HG03460 (cell line): ENCODE results near the gene CLIP3.
"Not testable (repeated sequence)": the region's sequence is repeated elsewhere in the genome, so short reads cannot be mapped to it uniquely, and the experiment has no call there.

ENCODE experiments used
- ATAC-seq: cut with Tn5 transposase; IDR thresholded peaks from one replicate; pipeline ENCODE4 v1.9.1; 2021; ENCODE audit not compliant: unreplicated experiment

CLIP3 gene, protein sequence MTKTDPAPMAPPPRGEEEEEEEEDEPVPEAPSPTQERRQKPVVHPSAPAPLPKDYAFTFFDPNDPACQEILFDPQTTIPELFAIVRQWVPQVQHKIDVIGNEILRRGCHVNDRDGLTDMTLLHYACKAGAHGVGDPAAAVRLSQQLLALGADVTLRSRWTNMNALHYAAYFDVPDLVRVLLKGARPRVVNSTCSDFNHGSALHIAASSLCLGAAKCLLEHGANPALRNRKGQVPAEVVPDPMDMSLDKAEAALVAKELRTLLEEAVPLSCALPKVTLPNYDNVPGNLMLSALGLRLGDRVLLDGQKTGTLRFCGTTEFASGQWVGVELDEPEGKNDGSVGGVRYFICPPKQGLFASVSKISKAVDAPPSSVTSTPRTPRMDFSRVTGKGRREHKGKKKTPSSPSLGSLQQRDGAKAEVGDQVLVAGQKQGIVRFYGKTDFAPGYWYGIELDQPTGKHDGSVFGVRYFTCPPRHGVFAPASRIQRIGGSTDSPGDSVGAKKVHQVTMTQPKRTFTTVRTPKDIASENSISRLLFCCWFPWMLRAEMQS

DNA sequence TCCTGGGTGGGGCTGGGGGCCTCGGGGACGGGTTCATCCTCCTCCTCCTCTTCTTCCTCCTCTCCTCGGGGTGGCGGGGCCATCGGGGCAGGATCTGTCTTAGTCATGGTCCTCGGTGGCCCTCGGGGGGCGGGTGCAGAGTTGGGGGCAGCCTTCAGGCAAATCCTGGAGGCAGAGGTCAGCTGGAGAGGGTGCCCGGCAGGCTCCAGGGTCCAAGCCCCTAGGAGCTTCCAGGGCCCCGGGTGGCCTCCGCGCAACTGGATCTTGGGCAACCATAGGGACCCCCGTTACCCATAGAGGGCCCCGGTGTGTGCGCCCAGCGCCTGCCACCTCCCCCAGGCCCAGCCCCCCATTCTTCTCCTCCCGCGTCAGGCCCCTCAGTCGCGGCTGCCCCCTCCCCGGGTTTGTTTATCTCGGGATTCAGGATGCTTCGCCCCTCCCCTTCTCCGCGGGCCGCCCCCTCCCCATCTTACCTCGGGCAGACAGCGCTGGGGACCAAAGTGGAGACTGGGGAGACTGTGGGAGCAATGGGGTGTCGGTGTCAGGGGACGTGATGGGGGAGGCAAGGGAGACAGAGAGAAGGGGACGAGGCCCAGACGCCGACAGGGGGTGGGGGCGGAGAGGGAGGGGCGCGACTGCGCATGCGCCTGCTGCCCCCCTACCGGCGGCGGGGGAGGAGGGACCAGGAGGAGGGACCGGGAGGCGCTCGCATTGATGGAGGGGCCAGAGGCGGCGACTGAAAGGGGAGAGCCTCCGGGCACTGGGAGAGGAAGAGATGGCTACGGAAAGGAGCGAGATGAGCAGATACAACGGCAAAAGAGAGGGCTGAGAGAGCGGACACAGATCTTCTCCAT, at the start of gene CLIP3:
Gene CLIP3 (minus strand): TSS at position 623 of the 854 bp plus-strand sequence. CDS start 516 bp downstream, at position 107.
- ATAC-seq = no peak

DNA sequence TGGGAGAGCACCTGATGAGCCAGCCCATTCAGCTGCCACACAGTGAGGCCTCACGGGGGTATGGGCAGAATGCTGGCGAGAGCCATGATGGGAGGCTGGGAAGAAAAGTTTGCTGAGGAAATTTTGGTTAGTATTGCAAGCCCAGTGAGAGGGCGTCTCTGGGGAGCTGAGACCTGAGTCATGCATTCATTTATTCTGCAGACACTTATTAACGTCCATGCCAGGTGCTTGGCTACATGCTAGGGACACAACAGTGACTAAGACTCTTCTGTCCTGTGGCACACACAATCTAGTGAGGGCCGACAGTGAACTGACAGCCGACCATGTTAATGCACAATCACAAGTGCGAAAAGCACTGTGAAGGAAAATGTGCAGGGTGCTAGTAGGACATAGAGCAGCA, 49.2 kb upstream of the CLIP3 start:
- no peak for ATAC-seq

DNA sequence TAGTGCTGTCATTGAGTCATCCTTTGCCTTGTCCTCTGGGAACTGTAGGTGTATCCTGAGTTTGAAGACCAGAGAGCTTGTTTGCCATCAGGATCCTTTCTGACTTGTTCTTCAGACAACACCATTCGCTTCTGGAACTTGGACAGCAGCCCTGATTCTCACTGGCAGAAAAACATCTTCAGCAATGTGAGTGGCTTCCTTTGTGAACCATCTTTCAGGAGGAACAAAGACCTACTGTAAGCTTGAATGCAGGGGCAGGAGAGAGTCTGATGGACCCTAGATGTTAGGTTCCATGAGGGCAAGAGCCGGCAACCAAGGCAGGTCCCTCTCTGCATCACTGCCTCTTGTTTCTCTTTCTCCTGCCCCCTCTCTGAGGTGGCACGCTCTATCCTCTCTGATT, 48.7 kb upstream of the CLIP3 start:
- no peak for ATAC-seq

DNA sequence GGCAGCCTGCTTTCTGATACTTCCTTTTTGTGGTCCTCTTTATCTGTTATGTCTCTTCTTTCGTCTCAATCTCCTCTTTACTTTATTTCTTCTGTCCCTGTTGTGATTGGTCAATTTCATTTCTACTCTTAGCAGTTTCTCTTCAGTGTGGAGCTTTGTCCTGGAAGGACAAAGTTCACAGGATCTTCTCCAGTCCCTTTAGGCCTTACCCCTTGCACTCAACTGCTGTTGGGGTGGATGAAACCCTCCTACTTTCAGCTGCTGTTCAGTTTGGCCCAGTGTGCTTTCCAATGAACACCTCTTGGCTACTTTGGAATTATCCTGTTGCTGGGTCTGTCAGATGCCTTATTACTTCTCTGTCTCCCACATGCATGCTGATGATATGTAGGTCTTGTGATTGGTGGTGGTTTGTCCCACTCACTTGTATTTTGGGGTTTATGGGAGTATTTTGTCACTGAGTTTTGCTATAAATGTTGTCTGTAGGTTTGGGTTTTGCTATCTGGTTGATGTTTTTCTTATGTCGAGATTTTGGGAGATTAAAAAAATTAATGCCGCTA, 46.8 kb upstream of the CLIP3 start:
- no peak for ATAC-seq

DNA sequence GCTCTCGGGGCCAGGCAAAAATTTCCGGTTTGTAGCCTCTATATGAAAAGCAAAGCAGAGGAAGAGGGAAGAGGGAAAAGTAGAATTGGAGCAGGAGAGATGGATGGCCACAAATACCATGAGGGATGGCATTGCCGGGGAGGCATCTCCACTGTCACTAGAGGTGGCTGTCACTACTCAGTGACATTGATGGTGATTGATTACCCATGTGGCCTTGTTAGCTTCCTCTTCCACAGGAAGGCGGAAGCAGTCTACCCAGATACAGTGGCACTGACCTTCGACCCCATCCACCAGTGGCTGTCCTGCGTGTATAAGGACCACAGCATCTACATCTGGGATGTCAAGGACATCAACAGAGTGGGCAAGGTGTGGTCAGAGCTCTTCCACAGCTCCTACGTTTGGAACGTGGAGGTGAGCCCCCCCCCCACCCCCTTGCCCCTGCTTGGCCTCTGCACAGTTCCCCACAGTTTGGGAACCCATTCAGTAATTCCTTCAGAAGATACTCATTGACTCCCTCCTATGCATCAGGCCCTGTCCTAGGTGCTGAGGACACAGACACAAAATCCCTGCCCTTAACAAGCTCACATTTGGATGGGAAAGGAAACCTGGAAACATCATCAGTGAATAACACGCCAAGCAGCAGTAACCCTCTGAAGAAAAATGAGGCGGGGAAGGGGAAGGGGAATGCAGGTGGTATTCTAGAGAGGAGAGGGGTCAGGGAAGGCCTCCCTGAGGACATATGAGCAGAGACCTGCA, 40.6 kb upstream of the CLIP3 start:
- no peak for ATAC-seq

DNA sequence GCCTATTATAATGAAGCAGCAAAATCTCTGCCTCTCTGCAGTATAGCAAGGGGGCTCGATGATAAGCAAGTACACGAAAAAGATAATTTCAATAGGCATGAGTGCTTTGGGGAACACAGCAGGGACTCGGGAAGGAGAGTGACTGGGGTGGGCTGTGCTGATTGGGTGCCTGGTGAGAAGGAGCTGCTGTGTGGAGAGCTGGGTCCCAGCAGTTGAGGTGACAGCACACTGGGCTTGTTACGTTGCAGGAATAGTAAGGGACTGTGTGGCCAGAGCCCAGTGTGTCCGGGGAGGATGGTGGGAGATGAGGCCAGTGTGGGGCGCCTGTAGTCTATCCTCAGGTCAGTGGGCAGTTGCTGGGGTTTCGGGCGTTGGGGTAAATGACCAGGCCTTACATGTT, 39.4 kb upstream of the CLIP3 start:
- ATAC-seq = no peak

DNA sequence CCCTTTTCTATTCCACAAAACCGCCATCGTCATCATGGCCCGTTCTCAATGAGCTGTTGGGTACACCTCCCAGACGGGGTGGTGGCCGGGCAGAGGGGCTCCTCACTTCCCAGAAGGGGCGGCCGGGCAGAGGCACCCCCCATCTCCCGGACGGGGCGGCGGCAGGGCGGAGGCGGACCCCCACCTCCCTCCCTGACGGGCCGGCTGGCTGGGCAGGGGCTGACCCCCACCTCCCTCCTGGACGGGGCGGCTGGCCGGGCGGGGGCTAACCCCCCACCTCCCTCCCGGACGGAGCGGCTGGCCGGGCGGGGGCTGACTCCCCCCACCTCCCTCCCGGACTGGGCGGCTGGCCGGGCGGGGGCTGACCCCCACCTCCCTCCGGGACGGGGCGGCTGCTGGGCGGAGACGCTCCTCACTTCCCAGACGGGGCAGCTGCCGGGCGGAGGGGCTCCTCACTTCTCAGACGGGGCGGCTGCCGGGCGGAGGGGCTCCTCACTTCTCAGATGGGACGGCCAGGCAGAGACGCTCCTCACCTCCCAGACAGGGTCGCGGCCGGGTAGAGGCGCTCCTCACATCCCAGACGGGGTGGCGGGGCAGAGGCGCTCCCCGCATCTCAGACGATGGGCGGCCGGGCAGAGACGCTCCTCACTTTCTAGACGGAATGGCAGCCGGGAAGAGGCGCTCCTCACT, 36.3 kb upstream of the CLIP3 start:
- ATAC-seq = not testable (repeated sequence)

DNA sequence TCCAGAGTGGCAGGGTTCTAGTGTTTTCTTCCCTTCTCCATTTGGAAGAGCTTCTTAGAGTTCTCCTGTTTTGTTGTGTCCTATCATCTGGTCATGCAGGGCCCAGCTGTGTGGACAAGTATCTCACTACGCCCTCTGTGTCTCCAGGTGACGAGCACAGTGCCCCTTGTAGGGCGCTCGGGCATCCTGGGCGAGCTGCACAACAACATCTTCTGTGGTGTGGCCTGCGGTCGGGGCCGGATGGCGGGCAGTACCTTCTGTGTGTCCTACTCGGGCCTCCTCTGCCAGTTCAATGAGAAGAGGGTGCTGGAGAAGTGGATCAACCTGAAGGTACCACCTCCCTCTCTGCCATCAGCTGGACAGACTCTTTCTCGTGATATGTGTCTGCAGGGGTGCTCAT, 35.0 kb upstream of the CLIP3 start:
- ATAC-seq = no peak

DNA sequence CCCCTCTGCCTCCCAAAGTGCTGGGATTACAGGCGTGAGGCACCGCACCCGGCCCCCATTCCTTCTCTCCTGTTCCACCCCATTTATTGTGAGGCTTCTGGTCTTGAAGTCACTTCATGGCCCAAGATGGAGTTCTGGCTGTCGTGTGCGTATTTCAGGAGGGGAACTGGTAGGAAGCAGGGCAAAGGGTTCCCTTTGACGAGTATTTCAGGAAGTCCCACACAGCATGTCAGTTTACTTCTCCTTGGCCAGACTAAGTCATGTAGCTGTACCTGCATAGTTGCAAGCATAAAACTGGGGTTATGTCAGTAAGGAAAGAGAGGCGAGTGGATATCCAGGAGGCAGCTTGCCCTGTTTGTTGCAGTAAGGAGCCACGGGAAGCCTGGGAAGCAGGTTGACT, 32.2 kb upstream of the CLIP3 start:
- ATAC-seq = no peak

DNA sequence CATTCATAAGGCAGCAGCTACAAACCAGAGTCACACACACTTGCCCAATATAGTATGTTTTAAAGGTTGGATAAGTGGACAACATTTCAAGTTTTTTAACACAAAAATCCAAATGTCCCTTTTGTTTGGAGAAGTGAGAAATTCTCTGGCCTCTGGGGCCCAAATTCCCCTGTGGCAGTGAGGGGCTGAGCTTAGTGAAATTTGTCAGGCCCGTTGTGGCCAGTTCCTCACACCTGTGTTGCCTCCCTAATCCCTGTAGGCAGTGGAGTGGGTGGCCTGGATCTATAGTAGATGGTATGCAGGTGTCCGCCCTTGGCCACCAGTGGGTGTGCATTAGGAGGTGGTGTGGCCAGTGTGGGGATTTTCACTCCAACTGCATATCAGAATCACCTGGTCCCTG, 28.7 kb upstream of the CLIP3 start:
- ATAC-seq = no peak

DNA sequence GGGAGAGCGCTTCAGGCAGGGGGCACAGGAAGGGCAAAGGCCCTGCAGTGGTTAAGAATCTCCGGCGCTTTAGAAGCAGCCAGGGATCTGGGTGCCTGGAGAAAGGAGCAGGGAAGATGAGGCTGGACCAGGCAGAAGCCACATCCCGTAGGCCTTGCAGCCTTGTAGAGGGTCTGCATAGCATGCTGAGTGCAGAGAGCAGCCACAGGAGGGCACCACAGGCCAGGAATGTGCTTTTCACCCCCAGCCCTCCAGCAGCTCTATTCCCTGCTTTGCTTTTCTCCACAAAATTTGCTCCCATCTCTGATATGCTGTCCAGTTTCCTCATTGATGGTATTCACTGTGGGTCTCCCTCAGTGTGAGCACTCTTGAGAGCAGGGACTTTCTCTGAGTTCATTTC, 27.8 kb upstream of the CLIP3 start:
- ATAC-seq = no peak

DNA sequence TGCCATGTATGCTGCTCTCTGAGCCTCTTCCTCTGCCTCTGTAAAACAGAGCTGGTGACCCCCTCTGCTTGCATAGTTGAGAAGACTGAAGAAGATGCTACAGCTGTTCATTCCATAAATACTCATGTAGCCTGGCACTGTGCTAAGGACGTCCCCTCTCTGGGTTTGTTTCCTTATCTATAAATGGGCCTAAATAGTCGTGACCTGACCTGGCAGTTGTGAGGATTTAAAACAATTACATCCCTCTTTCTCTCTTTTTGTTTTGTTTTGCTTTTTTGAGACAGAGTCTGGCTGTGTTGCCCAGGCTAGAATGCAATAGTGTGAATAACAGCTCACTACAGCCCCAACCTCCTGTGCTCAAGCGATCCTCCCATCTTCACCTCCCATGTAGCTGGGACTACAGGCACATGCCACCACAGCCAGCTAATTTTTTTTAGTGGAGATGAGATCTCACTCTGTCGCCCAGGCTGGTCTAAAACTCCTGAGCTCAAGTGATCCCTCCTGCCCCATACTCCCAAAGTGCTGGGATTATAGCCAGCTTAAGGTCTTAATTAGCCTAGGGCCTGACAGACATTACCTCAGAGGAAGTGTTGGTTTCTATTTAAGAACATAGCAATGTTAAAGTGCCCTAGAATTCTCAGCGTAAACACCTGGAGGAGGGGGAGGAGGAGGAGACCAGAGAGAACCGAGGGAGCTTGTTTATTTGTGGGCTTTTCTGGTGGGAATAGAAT, 26.7 kb upstream of the CLIP3 start:
- ATAC-seq = no peak

DNA sequence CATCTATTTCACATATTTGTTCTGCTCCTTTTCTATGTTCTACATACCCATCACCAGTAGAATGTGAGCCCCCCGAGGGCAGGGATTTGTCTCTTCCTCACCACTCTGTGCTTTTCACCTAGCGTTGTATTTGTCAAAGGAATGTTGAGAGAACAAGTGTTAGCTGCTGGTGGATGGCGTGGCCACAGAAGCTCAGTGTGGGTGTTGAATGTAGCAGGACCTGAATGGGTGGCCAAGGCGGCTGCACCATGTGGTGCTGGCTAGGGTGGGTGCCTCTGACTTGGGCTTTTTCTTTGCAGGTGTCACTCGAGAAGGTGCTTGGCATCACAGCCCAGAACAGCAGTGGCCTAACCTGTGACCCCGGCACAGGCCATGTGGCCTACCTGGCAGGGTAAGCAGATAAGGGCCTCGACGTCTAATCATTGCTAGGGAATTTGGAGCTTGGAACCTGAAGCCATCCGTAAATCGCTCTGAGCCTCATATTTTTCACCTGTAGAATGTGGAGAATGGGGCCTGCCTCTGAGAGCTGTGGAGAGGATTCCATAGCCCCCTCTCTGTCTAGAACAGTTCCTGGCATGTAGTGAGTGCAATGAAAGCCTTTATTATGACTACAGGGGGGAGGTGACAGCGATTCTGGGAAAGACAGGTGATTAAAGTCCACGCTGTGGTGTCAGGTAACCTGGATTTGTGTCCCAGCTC, 26.0 kb upstream of the CLIP3 start:
- no peak for ATAC-seq

DNA sequence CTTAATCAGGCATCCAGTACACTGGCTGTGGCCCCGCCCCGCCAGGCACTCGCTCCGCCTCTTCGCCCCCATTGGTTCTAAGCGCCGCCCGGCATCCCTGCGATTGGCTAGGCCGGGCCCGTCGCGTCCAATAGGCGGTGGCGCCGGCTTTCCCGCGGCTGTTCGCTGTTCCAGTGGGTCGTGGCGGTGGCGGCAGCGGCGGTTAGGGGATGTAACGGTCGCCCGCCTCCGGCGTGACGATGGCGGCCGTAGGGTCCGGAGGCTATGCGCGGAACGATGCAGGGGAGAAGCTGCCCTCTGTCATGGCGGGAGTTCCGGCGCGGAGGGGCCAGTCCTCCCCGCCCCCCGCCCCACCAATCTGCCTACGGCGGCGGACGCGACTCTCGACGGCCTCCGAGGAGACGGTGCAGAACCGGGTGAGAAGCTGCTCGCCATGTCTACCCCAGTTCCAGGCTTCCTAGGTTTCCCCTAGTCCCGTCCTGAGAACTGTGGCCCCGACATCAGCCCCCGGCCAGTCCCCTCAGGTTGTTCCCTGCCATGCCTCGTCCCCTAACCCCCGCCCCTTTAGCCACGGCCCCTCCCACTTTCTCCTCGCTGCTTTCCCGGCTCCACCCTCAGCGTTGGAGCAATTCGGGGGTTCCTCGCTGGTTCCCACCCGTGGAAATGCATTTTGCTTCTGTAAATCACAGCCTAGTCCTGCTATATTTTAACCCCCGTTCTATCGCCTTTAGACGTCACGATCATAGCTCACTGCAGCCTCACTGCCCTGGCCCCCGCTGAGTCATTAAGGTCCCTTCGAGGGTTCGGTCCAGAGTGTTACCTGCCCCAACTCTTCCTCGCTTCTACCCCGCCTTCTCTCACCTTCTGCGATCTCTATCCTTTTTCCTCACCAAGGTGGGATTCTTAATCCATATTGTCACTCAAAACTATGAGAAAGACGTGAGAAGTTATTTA, 22.3 kb upstream of the CLIP3 start, which contains the start of gene WDR62:
Gene WDR62 (plus strand): TSS at position 165 of the 954 bp plus-strand sequence. CDS start 75 bp downstream, at position 240.
- ATAC-seq = peak; percentile 61

DNA sequence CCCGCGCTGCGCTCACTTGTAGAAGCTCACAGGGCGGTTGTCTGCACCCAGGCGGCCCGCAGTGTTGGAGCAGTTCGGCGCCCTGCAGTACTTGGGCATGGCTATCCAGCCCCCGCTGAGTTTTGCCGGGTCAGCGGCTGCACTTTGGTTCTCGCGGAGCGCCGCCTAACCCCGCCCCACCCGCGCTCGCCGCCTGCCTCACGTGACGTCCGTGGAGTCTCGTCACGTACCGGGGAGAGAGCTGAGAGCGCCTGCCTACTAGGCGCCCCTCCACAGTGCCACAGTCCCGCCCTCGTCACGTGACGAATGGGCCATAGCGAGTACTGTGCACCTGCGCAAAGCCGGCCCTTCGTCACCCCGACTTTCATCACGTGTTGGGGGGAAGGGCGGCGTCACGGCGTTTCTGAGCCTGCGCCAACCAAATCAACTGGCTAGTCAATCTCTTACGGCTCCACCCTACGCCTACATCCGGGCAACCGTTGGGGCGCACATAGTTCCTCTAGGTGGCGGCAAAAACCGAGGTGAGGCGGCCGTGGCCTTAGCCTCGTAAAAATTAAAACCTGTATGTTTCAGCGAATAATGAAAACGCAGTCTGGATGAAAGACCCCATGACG, 21.6 kb upstream of the CLIP3 start, which contains the start of gene THAP8:
Gene THAP8 (minus strand): TSS at position 167 of the 614 bp plus-strand sequence. CDS start 68 bp downstream, at position 99.
- peak; percentile 80 for ATAC-seq

DNA sequence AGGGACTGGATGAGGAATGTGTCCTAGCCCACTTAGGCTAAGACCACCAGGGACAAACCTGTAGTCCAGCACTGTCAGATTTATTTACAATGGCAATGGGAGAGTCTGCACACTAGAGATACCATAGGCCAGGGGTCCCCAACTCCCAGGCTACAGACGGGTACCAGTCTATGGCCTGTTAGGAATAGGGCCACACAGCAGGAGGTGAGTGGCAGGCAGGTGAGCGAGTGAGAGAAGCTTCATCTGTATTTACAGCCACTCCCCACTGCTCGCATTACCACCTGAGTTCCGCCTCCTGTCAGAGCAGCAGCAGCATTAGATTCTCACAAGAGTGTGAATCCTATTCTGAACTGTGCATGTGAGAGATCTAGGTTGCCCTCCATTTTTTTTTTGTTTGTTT, 19.0 kb upstream of the CLIP3 start:
- no peak for ATAC-seq

DNA sequence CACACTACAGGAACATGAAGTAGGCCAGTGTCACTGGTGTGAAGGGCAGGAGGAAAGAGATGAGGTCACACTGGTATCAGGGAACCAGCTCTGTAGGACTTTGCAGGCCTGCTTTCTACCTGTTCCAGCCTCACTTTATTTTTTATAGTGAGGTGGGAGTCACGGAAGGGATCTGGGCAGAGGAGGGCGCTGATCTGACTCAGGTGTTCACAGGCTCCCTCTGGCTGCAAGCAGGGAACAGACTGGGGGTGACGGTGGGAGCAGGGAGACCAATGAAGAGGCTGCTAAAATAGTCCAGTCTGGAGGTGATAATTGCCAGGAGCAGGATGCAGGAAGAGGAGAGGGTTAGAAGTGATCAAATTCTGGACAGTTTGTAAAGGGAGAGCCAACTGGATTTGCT, 18.6 kb upstream of the CLIP3 start:
- no peak for ATAC-seq
